CD4-positive, alpha-beta memory T cell (primary cell): Measurements from ENCODE around the gene MRPL23. TPM values are rescaled to one million over a fixed set of nuclear protein-coding genes. Genes with fewer than 3 reads are reported as not detected.

Source experiments
- CTCF ChIA-PET: fragments of 350-600 bp; sonication (Branson Sonifier 250); formaldehyde crosslinking; loops from one replicate; lab custom pipeline; 2021; ENCODE audit warnings: inconsistent platforms; ENCODE audit not compliant: partially characterized antibody; lab: Charles Lee
- POLR2A ChIA-PET: fragments of 350-600 bp; sonication (Branson Sonifier 250); formaldehyde crosslinking; loops from one replicate; lab custom pipeline; 2021; ENCODE audit not compliant: partially characterized antibody; lab: Charles Lee
- DNase-seq, 5 donors: peaks; one replicate each; pipeline versions ENCODE4 v3.0.0 to v3.0.0-alpha.2; 2020 to 2022; ENCODE audit warnings: mixed read lengths in 1 of 5
- H3K27ac ChIP-seq: one replicate; pipeline ENCODE4 v1.7.0; 2013; ENCODE audit warnings: low read depth, low read length
- H3K27me3 ChIP-seq: 2 replicates; pipeline ENCODE4 v1.7.0; 2013; ENCODE audit warnings: mild to moderate bottlenecking, low read length, moderate library complexity; ENCODE audit not compliant: insufficient read depth
- H3K36me3 ChIP-seq: 2 replicates; pipeline ENCODE4 v1.7.0; 2013; ENCODE audit warnings: mild to moderate bottlenecking, low read length, moderate library complexity; ENCODE audit not compliant: insufficient read depth
- H3K4me1 ChIP-seq: 2 replicates; pipeline ENCODE4 v1.7.0; 2013; ENCODE audit warnings: mild to moderate bottlenecking, low read length, moderate library complexity; ENCODE audit not compliant: insufficient read depth
- H3K4me3 ChIP-seq, 2 donors: one replicate each; pipeline ENCODE4 v1.7.0; 2013; ENCODE audit warnings: low read length in 2 of 2, mild to moderate bottlenecking in 1 of 2
- H3K9me3 ChIP-seq, 2 donors: one replicate each; pipeline ENCODE4 v1.7.0; 2013; ENCODE audit warnings: low read length in 2 of 2, control low read depth in 1 of 2; ENCODE audit not compliant: control insufficient read depth in 1 of 2
- H3K27ac Mint-ChIP-seq, 7 donors: one replicate each; pipeline ENCODE4 v1.8.0; 2020 to 2021; ENCODE audit warnings: mixed read lengths in 7 of 7, mild to moderate bottlenecking in 6 of 7, inconsistent platforms in 3 of 7, moderate library complexity in 3 of 7
- H3K27me3 Mint-ChIP-seq, 2 donors: one replicate each; pipeline ENCODE4 v1.8.0; 2020 to 2021; ENCODE audit warnings: mixed read lengths in 2 of 2
- H3K36me3 Mint-ChIP-seq, 2 donors: one replicate each; pipeline ENCODE4 v1.8.0; 2020 to 2021; ENCODE audit warnings: mixed read lengths in 2 of 2, inconsistent platforms in 1 of 2, mild to moderate bottlenecking in 1 of 2
- H3K4me1 Mint-ChIP-seq, 4 donors: one replicate each; pipeline ENCODE4 v1.8.0; 2020 to 2021; ENCODE audit warnings: mixed read lengths in 4 of 4, mild to moderate bottlenecking in 1 of 4
- H3K4me3 Mint-ChIP-seq, 8 donors: one replicate each; pipeline ENCODE4 v1.8.0; 2020 to 2021; ENCODE audit warnings: mixed read lengths in 8 of 8, mild to moderate bottlenecking in 7 of 8, moderate library complexity in 6 of 8, inconsistent platforms in 3 of 8
- H3K9me3 Mint-ChIP-seq, 8 donors: one replicate each; pipeline ENCODE4 v1.8.0; 2020 to 2021; ENCODE audit warnings: mixed read lengths in 8 of 8, mild to moderate bottlenecking in 5 of 8, inconsistent platforms in 3 of 8, moderate library complexity in 1 of 8
- intact Hi-C: fragments of 100-400 bp; cut with micrococcal nuclease; formaldehyde crosslinking; loops from one replicate; pipeline ENCODE4 v1.15.1; 2023
- polyA plus RNA-seq, 2 donors: library from polyadenylated mRNA; unstranded; fragments of 300-500 nt; fragmentation: Illumina TruSeq; gene quantifications; one replicate each; pipeline ENCODE4 v1.2.3, GENCODE V29; 2021
- total RNA-seq, 2 experiments: library from RNA; stranded (reverse); gene quantifications; one replicate each; pipeline ENCODE4 v1.2.3, GENCODE V29; 2021

Gene MRPL23
- total and polyA plus RNA-seq, 4 experiments from 2014 or later = 15.2 to 51.0 (median 44.9) TPM

- Histone ChIP-seq H3K4me1 (no peaks in the 10 kb centered on the region), H3K4me3 (no peak overlapping the region), H3K9me3 (no peaks in the 10 kb centered on the region), H3K27me3 (no peaks in the 10 kb centered on the region), H3K36me3 (no peaks in the 10 kb centered on the region), H3K27ac (no peak overlapping the region)
- intact Hi-C loops = no loop called here
- Mint-ChIP-seq H3K4me3 (no peak overlapping the region), H3K4me1 (no peaks in the 10 kb centered on the region), H3K36me3 (no peaks in the 10 kb centered on the region), H3K27ac (no peak overlapping the region), H3K27me3 (no peaks in the 10 kb centered on the region), H3K9me3 (no peaks in the 10 kb centered on the region)
- no peak for DNase-seq
- ChIA-PET POLR2A (no interaction called here), CTCF (interaction anchor here (1.0 to 1.3 kb wide), 8 partner anchors 30 to 346 kb away, joined by 3 to 7 read pairs (median 4); partner anchors contain the start of genes LSP1 and SYT8)
Observed at GRCh38 chr11:1998861-1999260, 51.7 kb downstream of the MRPL23 start.

DNA sequence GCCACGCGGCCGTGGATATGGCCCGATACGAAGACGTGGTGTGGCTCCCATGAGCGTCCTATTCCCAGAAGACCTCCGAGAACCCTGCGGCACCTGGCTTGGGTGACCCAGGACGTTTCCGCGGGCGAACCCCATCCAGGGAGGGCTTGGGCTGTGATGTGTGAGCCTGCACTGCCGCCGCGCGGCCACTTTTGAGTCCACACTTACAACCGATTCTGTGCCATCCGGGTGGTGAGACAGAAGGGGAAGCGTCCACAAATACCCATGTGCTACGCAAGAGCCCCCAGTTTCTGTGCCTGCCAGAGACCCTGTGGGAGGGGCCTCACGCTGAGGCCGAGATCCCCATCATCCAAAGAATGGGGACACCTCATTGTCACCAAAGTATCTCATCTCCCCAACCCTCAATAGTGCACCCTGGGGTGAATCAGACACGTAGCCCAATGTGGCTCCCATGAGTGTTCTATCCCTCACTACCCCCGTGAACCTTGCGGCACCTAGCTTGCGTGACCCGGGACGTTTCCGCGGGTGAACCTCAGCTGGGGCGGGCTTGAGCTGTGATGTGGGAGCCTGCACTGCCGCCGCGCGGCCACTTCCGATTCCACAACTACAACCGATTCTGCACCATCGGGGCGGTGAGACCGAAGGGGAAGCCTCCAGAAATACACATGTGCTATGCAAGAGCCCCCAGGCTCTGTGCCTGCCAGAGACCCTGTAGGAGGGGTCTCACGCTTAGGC lies 55.1 kb downstream of the MRPL23 start:
- DNase-seq = no peak
- Mint-ChIP-seq H3K27ac (no peak overlapping the region), H3K4me1 (no peaks in the 10 kb centered on the region), H3K9me3 (no peaks in the 10 kb centered on the region), H3K36me3 (no peaks in the 10 kb centered on the region), H3K27me3 (no peaks in the 10 kb centered on the region), H3K4me3 (no peak overlapping the region)
- POLR2A ChIA-PET = interaction anchor here (1.1 to 1.4 kb wide), 3 partner anchors 152 to 311 kb away, joined by 3 to 7 read pairs (median 6); no protein-coding TSS in a partner anchor
- Histone ChIP-seq H3K27ac (no peak overlapping the region), H3K36me3 (no peaks in the 10 kb centered on the region), H3K27me3 (no peaks in the 10 kb centered on the region), H3K4me1 (no peaks in the 10 kb centered on the region), H3K4me3 (no peak overlapping the region), H3K9me3 (no peaks in the 10 kb centered on the region)
- intact Hi-C loops = no loop called here
- CTCF ChIA-PET = interaction anchor here (0.7 to 4.8 kb wide), 18 partner anchors 35 to 351 kb away, joined by 3 to 74 read pairs (median 5); partner anchors contain the start of genes LSP1, SYT8 and TNNI2

DNA sequence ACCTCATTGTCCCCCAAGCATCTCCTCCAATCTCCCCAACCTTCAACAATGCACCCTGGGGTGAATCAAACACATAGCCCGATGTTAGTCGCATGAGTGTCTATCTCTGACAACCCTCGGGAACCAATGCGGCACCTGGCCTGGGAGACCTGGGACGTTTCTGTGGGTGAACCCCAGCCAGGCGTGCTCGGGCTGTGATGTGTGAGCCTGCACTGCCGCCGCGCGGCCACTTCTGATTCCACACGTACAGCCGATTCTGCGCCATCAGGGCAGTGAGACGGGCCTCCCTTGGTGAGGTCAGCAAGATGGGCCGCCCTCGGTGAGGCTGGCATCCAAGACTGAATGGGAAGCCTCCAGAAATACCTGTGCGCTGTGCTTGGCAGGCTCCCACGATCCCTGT lies 55.7 kb downstream of the MRPL23 start:
- DNase-seq = no peak
- H3K4me3 Mint-ChIP-seq = no peak overlapping the region
- intact Hi-C loops = no loop called here

GRCh38 chr11:2004466-2004865 lies 57.3 kb downstream of the MRPL23 start:
- Mint-ChIP-seq H3K9me3 (no peaks in the 10 kb centered on the region), H3K27ac (no peak overlapping the region), H3K4me3 (no peak overlapping the region), H3K27me3 (no peaks in the 10 kb centered on the region), H3K36me3 (no peaks in the 10 kb centered on the region), H3K4me1 (no peaks in the 10 kb centered on the region)
- Histone ChIP-seq H3K27me3 (no peaks in the 10 kb centered on the region), H3K27ac (no peak overlapping the region), H3K4me1 (no peaks in the 10 kb centered on the region), H3K4me3 (no peak overlapping the region), H3K9me3 (no peaks in the 10 kb centered on the region), H3K36me3 (no peaks in the 10 kb centered on the region)
- ChIA-PET POLR2A (no interaction called here), CTCF (interaction anchor here (4.8 kb wide), 1 partner anchor 312 kb away, joined by 74 read pairs; no protein-coding TSS in a partner anchor)
- DNase-seq = no peak
- intact Hi-C loops = no loop called here

More for the DNA sequence above, 55.7 kb downstream of the MRPL23 start:
- no peaks in the 10 kb centered on the region for H3K36me3 Mint-ChIP-seq
- H3K9me3 Mint-ChIP-seq = no peaks in the 10 kb centered on the region
- H3K36me3 ChIP-seq = no peaks in the 10 kb centered on the region
- H3K4me1 ChIP-seq = no peaks in the 10 kb centered on the region
- POLR2A ChIA-PET = interaction anchor here (1.1 to 1.4 kb wide), 3 partner anchors 152 to 311 kb away, joined by 3 to 7 read pairs (median 6); no protein-coding TSS in a partner anchor
- H3K27ac Mint-ChIP-seq = no peak overlapping the region
- no peaks in the 10 kb centered on the region for H3K27me3 ChIP-seq
- H3K27ac ChIP-seq = no peak overlapping the region
- no peaks in the 10 kb centered on the region for H3K9me3 ChIP-seq
- no peak overlapping the region for H3K4me3 ChIP-seq
- H3K27me3 Mint-ChIP-seq = no peaks in the 10 kb centered on the region
- no peaks in the 10 kb centered on the region for H3K4me1 Mint-ChIP-seq
- CTCF ChIA-PET = interaction anchor here (0.7 to 4.8 kb wide), 14 partner anchors 49 to 352 kb away, joined by 3 to 74 read pairs (median 8); partner anchors contain the start of genes LSP1 and SYT8

Other genes starting within 250 kb of the MRPL23 start
- gene IFITM10, start 196.7 kb upstream of the MRPL23 start, total RNA-seq = 1 to 10 TPM; 1.6 to 1.8 TPM
- gene IFITM10, start 196.7 kb upstream of the MRPL23 start, polyA plus RNA-seq = not detected
- 100 to 1,000 TPM; 206 to 214 TPM for gene CTSD, start 183.4 kb upstream of the MRPL23 start, total RNA-seq
- 100 to 1,000 TPM; 122 to 137 TPM for gene CTSD, start 183.4 kb upstream of the MRPL23 start, polyA plus RNA-seq
- gene SYT8, start 112.3 kb upstream of the MRPL23 start, total RNA-seq = not detected
- not detected for gene SYT8, start 112.3 kb upstream of the MRPL23 start, polyA plus RNA-seq
- not detected for gene TNNI2, start 108.4 kb upstream of the MRPL23 start, total RNA-seq
- gene TNNI2, start 108.4 kb upstream of the MRPL23 start, polyA plus RNA-seq = not detected
- gene LSP1, start 94.2 kb upstream of the MRPL23 start, total RNA-seq = 100 to 1,000 TPM; 324 to 327 TPM
- gene LSP1, start 94.2 kb upstream of the MRPL23 start, polyA plus RNA-seq = 100 to 1,000 TPM; 253 to 435 TPM
- gene PRR33, start 55.4 kb upstream of the MRPL23 start, total RNA-seq = not detected
- gene PRR33, start 55.4 kb upstream of the MRPL23 start, polyA plus RNA-seq = under 1 TPM in 1 of 2 donors, not detected in 1; 0.18 TPM
- 10 to 100 TPM in 1 of 2 experiments, 1 to 10 TPM in 1; 9.3 to 10.5 TPM for gene TNNT3, start 27.6 kb upstream of the MRPL23 start, total RNA-seq
- not detected for gene TNNT3, start 27.6 kb upstream of the MRPL23 start, polyA plus RNA-seq
- gene H19, start 50.5 kb downstream of the MRPL23 start, total RNA-seq = not detected
- gene H19, start 50.5 kb downstream of the MRPL23 start, polyA plus RNA-seq = not detected
- not detected for gene IGF2, start 192.1 kb downstream of the MRPL23 start, total RNA-seq
- gene IGF2, start 192.1 kb downstream of the MRPL23 start, polyA plus RNA-seq = not detected
- not detected for gene INS, start 213.9 kb downstream of the MRPL23 start, total RNA-seq
- gene INS, start 213.9 kb downstream of the MRPL23 start, polyA plus RNA-seq = not detected
- not detected for gene TH, start 224.5 kb downstream of the MRPL23 start, total RNA-seq
- gene TH, start 224.5 kb downstream of the MRPL23 start, polyA plus RNA-seq = not detected